Stimulated activated CD8-positive, alpha-beta memory T cell treated with anti-CD3 and anti-CD28 coated beads, Interleukin-12 subunit alpha, Interleukin-12 subunit beta, amount 100 ng/mL, for 1 hour (primary cell): Measurements from ENCODE around the gene MXD1.
"Not testable (repeated sequence)": the region's sequence is repeated elsewhere in the genome, so short reads cannot be mapped to it uniquely, and the experiment has no call there.

Experiments used
- DNase-seq: peaks from one replicate; pipeline ENCODE4 v3.0.0-alpha.2; 2020; ENCODE audit warnings: low read depth

MXD1 gene

GRCh38 chr2:69914950-69915945 lies at the start of gene MXD1:
MXD1 (plus strand) TSS chr2:69915109; CDS start chr2:69915331, 222 bp downstream.
- no peak for DNase-seq

- DNase-seq, result no peak
Observed at GRCh38 chr2:69888451-69888850, 26.5 kb upstream of the MXD1 start.

GRCh38 chr2:69889302-69889701 lies 25.6 kb upstream of the MXD1 start:
- no peak for DNase-seq

- DNase-seq, result no peak
Observed at GRCh38 chr2:69890881-69891280, 24.0 kb upstream of the MXD1 start.

- not testable (repeated sequence) for DNase-seq
Observed at GRCh38 chr2:69892838-69893424, 22.0 kb upstream of the MXD1 start.

GRCh38 chr2:69893684-69894551 lies 21.0 kb upstream of the MXD1 start, which contains the start of gene SNRNP27:
SNRNP27 (plus strand) TSS chr2:69893956; CDS start chr2:69893985, 29 bp downstream.
- peak; percentile 69 for DNase-seq

GRCh38 chr2:69894737-69895136 lies 20.2 kb upstream of the MXD1 start:
- DNase-seq, result not testable (repeated sequence)

- DNase-seq, result no peak
Observed at GRCh38 chr2:69902213-69902922, 12.5 kb upstream of the MXD1 start.

GRCh38 chr2:69907216-69907615 lies 7.7 kb upstream of the MXD1 start:
- DNase-seq, result no peak

- no peak for DNase-seq
Observed at GRCh38 chr2:69911985-69912563, 2.8 kb upstream of the MXD1 start.

- DNase-seq, result peak; percentile 100
Observed at GRCh38 chr2:69914164-69914949, 552 bp upstream of the MXD1 start.

GRCh38 chr2:69916106-69916505 lies 1.2 kb downstream of the MXD1 start:
- DNase-seq, result no peak

- no peak for DNase-seq
Observed at GRCh38 chr2:69917852-69918251, 2.9 kb downstream of the MXD1 start.

- DNase-seq, result no peak
Observed at GRCh38 chr2:69918401-69918800, 3.5 kb downstream of the MXD1 start.

- no peak for DNase-seq
Observed at GRCh38 chr2:69923116-69923515, 8.2 kb downstream of the MXD1 start.

GRCh38 chr2:69926849-69927515 lies 12.1 kb downstream of the MXD1 start:
- no peak for DNase-seq

GRCh38 chr2:69931832-69932595 lies 17.1 kb downstream of the MXD1 start:
- DNase-seq, result no peak

- DNase-seq, result no peak
Observed at GRCh38 chr2:69932596-69932922, 17.6 kb downstream of the MXD1 start.

- no peak for DNase-seq
Observed at GRCh38 chr2:69933254-69933828, 18.4 kb downstream of the MXD1 start.
